GM21360 (cell line): Measurements from ENCODE around the gene ASMTL.
"Not testable (repeated sequence)": the region's sequence is repeated elsewhere in the genome, so short reads cannot be mapped to it uniquely, and the experiment has no call there.

Experiments
- ATAC-seq: cut with Tn5 transposase; IDR thresholded peaks from one replicate; pipeline ENCODE4 v1.9.1; 2021; ENCODE audit warnings: mild to moderate bottlenecking, moderate library complexity; ENCODE audit not compliant: unreplicated experiment

ASMTL gene

GRCh38 chrX:1435241-1435895 is 17.3 kb downstream of the ASMTL start:
- ATAC-seq, result no peak

- no peak for ATAC-seq
Measured at GRCh38 chrX:1434871-1435240, 17.9 kb downstream of the ASMTL start.

GRCh38 chrX:1433646-1434357 is 18.9 kb downstream of the ASMTL start:
- ATAC-seq, result no peak

- no peak for ATAC-seq
Measured at GRCh38 chrX:1430451-1430850, 22.3 kb downstream of the ASMTL start.

GRCh38 chrX:1427756-1428155 is 25.0 kb downstream of the ASMTL start:
- ATAC-seq, result no peak

GRCh38 chrX:1426321-1426720 is 26.4 kb downstream of the ASMTL start:
- not testable (repeated sequence) for ATAC-seq

- no peak for ATAC-seq
Measured at GRCh38 chrX:1425381-1425780, 27.3 kb downstream of the ASMTL start.

GRCh38 chrX:1424147-1424851 is 28.4 kb downstream of the ASMTL start:
- no peak for ATAC-seq

GRCh38 chrX:1423215-1423614 is 29.5 kb downstream of the ASMTL start:
- no peak for ATAC-seq

GRCh38 chrX:1422135-1422465 is 30.6 kb downstream of the ASMTL start:
- ATAC-seq, result no peak

GRCh38 chrX:1421433-1422134 is 31.1 kb downstream of the ASMTL start:
- ATAC-seq, result no peak

- ATAC-seq, result no peak
Measured at GRCh38 chrX:1420371-1420770, 32.3 kb downstream of the ASMTL start.

- no peak for ATAC-seq
Measured at GRCh38 chrX:1419545-1420355, 33.0 kb downstream of the ASMTL start.

- no peak for ATAC-seq
Measured at GRCh38 chrX:1418901-1419544, 33.7 kb downstream of the ASMTL start.

- ATAC-seq, result no peak
Measured at GRCh38 chrX:1417921-1418771, 34.6 kb downstream of the ASMTL start.

- no peak for ATAC-seq
Measured at GRCh38 chrX:1416965-1417760, 35.5 kb downstream of the ASMTL start.

- no peak for ATAC-seq
Measured at GRCh38 chrX:1416327-1416784, 36.4 kb downstream of the ASMTL start.

GRCh38 chrX:1412551-1413161 is 40.1 kb downstream of the ASMTL start:
- no peak for ATAC-seq
